ENCODE measurements around the gene RETREG1.

Gene RETREG1

GRCh38 chr5:16534280-16534679, 82.5 kb downstream of the RETREG1 start:
- Histone ChIP-seq H3K36me3 (ENCODE audit: insufficient read depth, low read length) (no peaks in the 10 kb centered on the region), H3K4me1 (ENCODE audit: control insufficient read depth, insufficient read depth, low read length) (peaks cover 13% of the 10 kb centered on the region), H3K9ac (ENCODE audit: low read depth, low read length) (no peak overlapping the region), H3K4me2 (ENCODE audit: low read length) (no peak overlapping the region), H3K4me3 (ENCODE audit: low read length) (no peak overlapping the region), H3K9me3 (replicated peaks; ENCODE audit: low read length) (no peaks in the 10 kb centered on the region), H3K27me3 (ENCODE audit: control insufficient read depth, insufficient read depth, low read length) (no peaks in the 10 kb centered on the region)

- H3K36me3 ChIP-seq (ENCODE audit: insufficient read depth, low read length): no peaks in the 10 kb centered on the region
- H3K9me3 ChIP-seq (replicated peaks; ENCODE audit: low read length): no peaks in the 10 kb centered on the region
- H3K9ac ChIP-seq (ENCODE audit: low read depth, low read length): no peak overlapping the region
- no peak overlapping the region for H3K4me2 ChIP-seq (ENCODE audit: low read length)
- no peak overlapping the region for H3K4me3 ChIP-seq (ENCODE audit: low read length)
- H3K4me1 ChIP-seq (ENCODE audit: control insufficient read depth, insufficient read depth, low read length): peaks cover 4% of the 10 kb centered on the region
- no peaks in the 10 kb centered on the region for H3K27me3 ChIP-seq (ENCODE audit: control insufficient read depth, insufficient read depth, low read length)
These were observed 85.6 kb downstream of the RETREG1 start for GRCh38 chr5:16531063-16531648.

GRCh38 chr5:16529306-16529705, 87.5 kb downstream of the RETREG1 start:
- Histone ChIP-seq H3K4me3 (ENCODE audit: low read length) (no peak overlapping the region), H3K9ac (ENCODE audit: low read depth, low read length) (no peak overlapping the region), H3K27me3 (ENCODE audit: control insufficient read depth, insufficient read depth, low read length) (no peaks in the 10 kb centered on the region), H3K4me1 (ENCODE audit: control insufficient read depth, insufficient read depth, low read length) (no peaks in the 10 kb centered on the region), H3K9me3 (replicated peaks; ENCODE audit: low read length) (no peaks in the 10 kb centered on the region), H3K4me2 (ENCODE audit: low read length) (no peak overlapping the region), H3K36me3 (ENCODE audit: insufficient read depth, low read length) (no peaks in the 10 kb centered on the region)

GRCh38 chr5:16528382-16529110, 88.3 kb downstream of the RETREG1 start:
- Histone ChIP-seq H3K9me3 (replicated peaks; ENCODE audit: low read length) (no peaks in the 10 kb centered on the region), H3K36me3 (ENCODE audit: insufficient read depth, low read length) (no peaks in the 10 kb centered on the region), H3K4me1 (ENCODE audit: control insufficient read depth, insufficient read depth, low read length) (no peaks in the 10 kb centered on the region), H3K4me3 (ENCODE audit: low read length) (no peak overlapping the region), H3K4me2 (ENCODE audit: low read length) (no peak overlapping the region), H3K9ac (ENCODE audit: low read depth, low read length) (no peak overlapping the region), H3K27me3 (ENCODE audit: control insufficient read depth, insufficient read depth, low read length) (no peaks in the 10 kb centered on the region)

- no peak overlapping the region for H3K4me2 ChIP-seq (ENCODE audit: low read length)
- peaks cover 3% of the 10 kb centered on the region for H3K27me3 ChIP-seq (ENCODE audit: control insufficient read depth, insufficient read depth, low read length)
- no peaks in the 10 kb centered on the region for H3K4me1 ChIP-seq (ENCODE audit: control insufficient read depth, insufficient read depth, low read length)
- no peak overlapping the region for H3K9ac ChIP-seq (ENCODE audit: low read depth, low read length)
- no peaks in the 10 kb centered on the region for H3K36me3 ChIP-seq (ENCODE audit: insufficient read depth, low read length)
- H3K4me3 ChIP-seq (ENCODE audit: low read length): no peak overlapping the region
- no peaks in the 10 kb centered on the region for H3K9me3 ChIP-seq (replicated peaks; ENCODE audit: low read length)
These were observed 91.1 kb downstream of the RETREG1 start for GRCh38 chr5:16525651-16526050.

- Histone ChIP-seq H3K27me3 (ENCODE audit: control insufficient read depth, insufficient read depth, low read length) (peaks cover 9% of the 10 kb centered on the region), H3K9ac (ENCODE audit: low read depth, low read length) (no peak overlapping the region), H3K4me2 (ENCODE audit: low read length) (no peak overlapping the region), H3K4me1 (ENCODE audit: control insufficient read depth, insufficient read depth, low read length) (no peaks in the 10 kb centered on the region), H3K9me3 (replicated peaks; ENCODE audit: low read length) (no peaks in the 10 kb centered on the region), H3K36me3 (ENCODE audit: insufficient read depth, low read length) (no peaks in the 10 kb centered on the region), H3K4me3 (ENCODE audit: low read length) (no peak overlapping the region)
These were observed 92.5 kb downstream of the RETREG1 start for GRCh38 chr5:16524286-16524685.

- Histone ChIP-seq H3K9ac (ENCODE audit: low read depth, low read length) (no peak overlapping the region), H3K27me3 (ENCODE audit: control insufficient read depth, insufficient read depth, low read length) (peaks cover 13% of the 10 kb centered on the region), H3K4me1 (ENCODE audit: control insufficient read depth, insufficient read depth, low read length) (no peaks in the 10 kb centered on the region), H3K4me3 (ENCODE audit: low read length) (no peak overlapping the region), H3K9me3 (replicated peaks; ENCODE audit: low read length) (no peaks in the 10 kb centered on the region), H3K36me3 (ENCODE audit: insufficient read depth, low read length) (no peaks in the 10 kb centered on the region), H3K4me2 (ENCODE audit: low read length) (no peak overlapping the region)
These were observed 95.0 kb downstream of the RETREG1 start for GRCh38 chr5:16521521-16522483.

- Histone ChIP-seq H3K36me3 (ENCODE audit: insufficient read depth, low read length) (no peaks in the 10 kb centered on the region), H3K9me3 (replicated peaks; ENCODE audit: low read length) (no peaks in the 10 kb centered on the region), H3K9ac (ENCODE audit: low read depth, low read length) (no peak overlapping the region), H3K27me3 (ENCODE audit: control insufficient read depth, insufficient read depth, low read length) (peaks cover 13% of the 10 kb centered on the region), H3K4me1 (ENCODE audit: control insufficient read depth, insufficient read depth, low read length) (no peaks in the 10 kb centered on the region), H3K4me2 (ENCODE audit: low read length) (no peak overlapping the region), H3K4me3 (ENCODE audit: low read length) (no peak overlapping the region)
These were observed 96.0 kb downstream of the RETREG1 start for GRCh38 chr5:16520841-16521240.

GRCh38 chr5:16519435-16519834, 97.4 kb downstream of the RETREG1 start:
- H3K36me3 ChIP-seq (ENCODE audit: insufficient read depth, low read length): no peaks in the 10 kb centered on the region
- H3K4me3 ChIP-seq (ENCODE audit: low read length): no peak overlapping the region
- no peak overlapping the region for H3K4me2 ChIP-seq (ENCODE audit: low read length)
- H3K9me3 ChIP-seq (replicated peaks; ENCODE audit: low read length): no peaks in the 10 kb centered on the region
- no peak overlapping the region for H3K9ac ChIP-seq (ENCODE audit: low read depth, low read length)
- H3K4me1 ChIP-seq (ENCODE audit: control insufficient read depth, insufficient read depth, low read length): no peaks in the 10 kb centered on the region
- H3K27me3 ChIP-seq (ENCODE audit: control insufficient read depth, insufficient read depth, low read length): peaks cover 13% of the 10 kb centered on the region

- peaks cover 13% of the 10 kb centered on the region for H3K27me3 ChIP-seq (ENCODE audit: control insufficient read depth, insufficient read depth, low read length)
- no peaks in the 10 kb centered on the region for H3K36me3 ChIP-seq (ENCODE audit: insufficient read depth, low read length)
- H3K4me1 ChIP-seq (ENCODE audit: control insufficient read depth, insufficient read depth, low read length): no peaks in the 10 kb centered on the region
- H3K4me2 ChIP-seq (ENCODE audit: low read length): no peak overlapping the region
- H3K9ac ChIP-seq (ENCODE audit: low read depth, low read length): no peak overlapping the region
- no peak overlapping the region for H3K4me3 ChIP-seq (ENCODE audit: low read length)
- no peaks in the 10 kb centered on the region for H3K9me3 ChIP-seq (replicated peaks; ENCODE audit: low read length)
These were observed 98.2 kb downstream of the RETREG1 start for GRCh38 chr5:16518606-16519005.

GRCh38 chr5:16515532-16515931, 101.3 kb downstream of the RETREG1 start:
- H3K27me3 ChIP-seq (ENCODE audit: control insufficient read depth, insufficient read depth, low read length): peaks cover 9% of the 10 kb centered on the region
- H3K4me1 ChIP-seq (ENCODE audit: control insufficient read depth, insufficient read depth, low read length): no peaks in the 10 kb centered on the region
- H3K4me2 ChIP-seq (ENCODE audit: low read length): no peak overlapping the region
- no peaks in the 10 kb centered on the region for H3K9me3 ChIP-seq (replicated peaks; ENCODE audit: low read length)
- no peaks in the 10 kb centered on the region for H3K36me3 ChIP-seq (ENCODE audit: insufficient read depth, low read length)
- no peak overlapping the region for H3K9ac ChIP-seq (ENCODE audit: low read depth, low read length)
- H3K4me3 ChIP-seq (ENCODE audit: low read length): no peak overlapping the region
